ENCODE measurements around the gene WNT9B. TPM values are rescaled to one million over a fixed set of nuclear protein-coding genes. Genes with fewer than 3 reads are reported as not detected.

Gene WNT9B
- total and polyA plus RNA-seq, 2 of the 13 experiments (the other 11 are each of a cell fraction or from before 2014, with no cell fraction given), result not detected

GRCh38 chr17:46922804-46923635 is 71.6 kb downstream of the WNT9B start, which contains the start of gene GOSR2 (continued):
- TF ChIP-seq, protein P1, sequence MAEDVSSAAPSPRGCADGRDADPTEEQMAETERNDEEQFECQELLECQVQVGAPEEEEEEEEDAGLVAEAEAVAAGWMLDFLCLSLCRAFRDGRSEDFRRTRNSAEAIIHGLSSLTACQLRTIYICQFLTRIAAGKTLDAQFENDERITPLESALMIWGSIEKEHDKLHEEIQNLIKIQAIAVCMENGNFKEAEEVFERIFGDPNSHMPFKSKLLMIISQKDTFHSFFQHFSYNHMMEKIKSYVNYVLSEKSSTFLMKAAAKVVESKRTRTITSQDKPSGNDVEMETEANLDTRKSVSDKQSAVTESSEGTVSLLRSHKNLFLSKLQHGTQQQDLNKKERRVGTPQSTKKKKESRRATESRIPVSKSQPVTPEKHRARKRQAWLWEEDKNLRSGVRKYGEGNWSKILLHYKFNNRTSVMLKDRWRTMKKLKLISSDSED (CRISPR knock-in tag; IDR thresholded peaks at IDR 0.05), result no peak
- no peak for TF ChIP-seq ZNF646 (CRISPR knock-in tag; IDR thresholded peaks at IDR 0.05)
- peak; percentile 98 for TF ChIP-seq KDM2A (CRISPR knock-in tag; IDR thresholded peaks at IDR 0.05; ENCODE audit: borderline replicate concordance, low read depth)
- TF ChIP-seq CEBPB (IDR thresholded peaks at IDR 0.05; ENCODE audit: borderline replicate concordance, low read depth, low read length), result no peak
- TF ChIP-seq KDM6A (CRISPR knock-in tag; IDR thresholded peaks at IDR 0.05; ENCODE audit: low read depth), result no peak
- peak; percentile 79; the same call in 1 of the 2 replicates for TF ChIP-seq E2F2 (CRISPR knock-in tag; IDR thresholded peaks at IDR 0.05; ENCODE audit: borderline replicate concordance)
- TF ChIP-seq ZNF232 (CRISPR knock-in tag; IDR thresholded peaks at IDR 0.05; ENCODE audit: borderline replicate concordance), result no peak
- peak; percentile 92 for TF ChIP-seq ZNF318 (CRISPR knock-in tag; IDR thresholded peaks at IDR 0.05)
- no peak; the same call in 1 of the 2 replicates for TF ChIP-seq ZNF703 (CRISPR knock-in tag; IDR thresholded peaks at IDR 0.05; ENCODE audit: borderline replicate concordance)
- TF ChIP-seq TOE1 (CRISPR knock-in tag; IDR thresholded peaks at IDR 0.05), result peak; percentile 69; the same call in 1 of the 2 replicates
